Fibroblast of pulmonary artery (primary cell): ENCODE results near the gene ST3GAL3.

Experiments used
- DNase-seq: peaks from one replicate; pipeline ENCODE4 v3.0.0-alpha.2; 2010; ENCODE audit warnings: low read depth
- H3K4me3 ChIP-seq: replicated peaks from 2 replicates; pipeline ENCODE4 v1.5.1; 2011; ENCODE audit warnings: low read depth, mild to moderate bottlenecking, control low read depth, low read length, moderate library complexity
- TF ChIP-seq, protein P1 (sequence below): IDR thresholded peaks from 2 replicates; pipeline ENCODE4 v1.5.1; 2011; ENCODE audit warnings: mild to moderate bottlenecking, control low read depth, low read length, inconsistent platforms; ENCODE audit errors: missing control alignments

The ST3GAL3 gene

DNA sequence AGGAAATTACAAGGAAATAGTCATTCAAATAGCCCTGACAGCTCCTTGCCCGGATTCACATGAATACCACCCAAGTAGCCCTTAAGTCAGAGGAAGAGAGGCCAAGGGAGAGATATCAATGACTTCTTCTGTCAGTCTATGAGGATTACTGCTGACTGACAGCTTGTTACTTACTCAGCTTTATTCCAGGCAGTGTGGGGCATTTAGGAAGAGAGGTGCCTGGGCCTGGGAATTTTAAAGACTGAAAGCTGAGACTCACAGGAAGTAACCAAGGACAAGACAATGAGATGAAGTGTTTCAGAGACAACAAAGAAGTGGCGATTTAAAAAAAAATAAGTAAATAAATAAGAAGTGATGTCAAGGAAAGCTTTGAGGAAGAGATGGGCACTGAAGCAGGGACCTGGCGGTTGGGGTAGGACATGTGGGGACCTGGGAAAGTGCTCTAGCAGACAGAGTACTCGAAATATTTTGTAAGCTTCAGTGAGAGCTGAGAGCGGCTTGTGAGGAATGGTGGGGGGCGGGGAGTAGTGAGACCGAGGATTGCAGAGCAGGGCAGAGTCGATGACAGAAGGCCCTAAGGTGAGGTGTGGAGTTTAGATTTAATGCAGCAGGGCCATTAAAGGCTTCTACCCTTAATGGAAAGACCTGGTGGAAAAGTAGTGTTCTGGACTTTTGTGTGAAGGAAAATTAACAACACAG is 58.9 kb downstream of the ST3GAL3 start:
- DNase-seq = no peak
- H3K4me3 ChIP-seq = no peak overlapping the region
- TF ChIP-seq, protein P1, sequence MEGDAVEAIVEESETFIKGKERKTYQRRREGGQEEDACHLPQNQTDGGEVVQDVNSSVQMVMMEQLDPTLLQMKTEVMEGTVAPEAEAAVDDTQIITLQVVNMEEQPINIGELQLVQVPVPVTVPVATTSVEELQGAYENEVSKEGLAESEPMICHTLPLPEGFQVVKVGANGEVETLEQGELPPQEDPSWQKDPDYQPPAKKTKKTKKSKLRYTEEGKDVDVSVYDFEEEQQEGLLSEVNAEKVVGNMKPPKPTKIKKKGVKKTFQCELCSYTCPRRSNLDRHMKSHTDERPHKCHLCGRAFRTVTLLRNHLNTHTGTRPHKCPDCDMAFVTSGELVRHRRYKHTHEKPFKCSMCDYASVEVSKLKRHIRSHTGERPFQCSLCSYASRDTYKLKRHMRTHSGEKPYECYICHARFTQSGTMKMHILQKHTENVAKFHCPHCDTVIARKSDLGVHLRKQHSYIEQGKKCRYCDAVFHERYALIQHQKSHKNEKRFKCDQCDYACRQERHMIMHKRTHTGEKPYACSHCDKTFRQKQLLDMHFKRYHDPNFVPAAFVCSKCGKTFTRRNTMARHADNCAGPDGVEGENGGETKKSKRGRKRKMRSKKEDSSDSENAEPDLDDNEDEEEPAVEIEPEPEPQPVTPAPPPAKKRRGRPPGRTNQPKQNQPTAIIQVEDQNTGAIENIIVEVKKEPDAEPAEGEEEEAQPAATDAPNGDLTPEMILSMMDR = no peak

DNA sequence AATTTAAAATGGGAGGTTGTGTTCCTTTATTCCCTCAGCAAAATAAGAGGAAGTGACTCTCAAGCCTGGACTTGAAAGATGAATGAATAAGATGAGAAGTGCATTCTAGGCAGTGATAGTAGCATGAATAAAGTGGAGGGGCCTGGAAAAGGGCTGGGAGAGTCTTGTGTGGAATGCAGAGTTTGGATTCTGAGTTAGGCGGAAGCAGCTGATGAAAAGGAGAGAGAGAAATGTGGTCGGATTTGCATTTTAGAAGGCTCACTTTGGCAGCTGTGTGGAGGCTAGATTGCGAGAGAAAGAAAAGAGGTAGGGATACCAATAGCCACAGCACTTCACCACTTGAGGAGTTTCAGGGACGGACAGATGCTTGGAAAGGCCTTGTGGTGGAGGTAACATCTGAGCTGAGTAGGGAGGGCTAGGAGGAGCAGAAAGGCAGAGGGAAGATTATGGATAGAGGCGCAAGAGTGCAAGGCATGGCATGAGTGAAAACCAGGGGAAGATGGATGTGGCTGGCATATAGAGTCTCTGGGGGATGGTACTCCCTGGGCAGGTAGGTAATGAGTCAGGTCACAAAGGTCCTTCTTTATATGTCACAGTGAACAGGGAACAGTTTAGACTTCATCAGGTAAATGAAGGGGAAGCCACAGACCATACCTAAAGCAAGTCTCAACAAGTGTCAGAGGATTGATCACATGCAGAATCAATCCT is 59.6 kb downstream of the ST3GAL3 start:
- no peak overlapping the region for H3K4me3 ChIP-seq
- TF ChIP-seq, protein P1 = no peak
- DNase-seq = no peak

DNA sequence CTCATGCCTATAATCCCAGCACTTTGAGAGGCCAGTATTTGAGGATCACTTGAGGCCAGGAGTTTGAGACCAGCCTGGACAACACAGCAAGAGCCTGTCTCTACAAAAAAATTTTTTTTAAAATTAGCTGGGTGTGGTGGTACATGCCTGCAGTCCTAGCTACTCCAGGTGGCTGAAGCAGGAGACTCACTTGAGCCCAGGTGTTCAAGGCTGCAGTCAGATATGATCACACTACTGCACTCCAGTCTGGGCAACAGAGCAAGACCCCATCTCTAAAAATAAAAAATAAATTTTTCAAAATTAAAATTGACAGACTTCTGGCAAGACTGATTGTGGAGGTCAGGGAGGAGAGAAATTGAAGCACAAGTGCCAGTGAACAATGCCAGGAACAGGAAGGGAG is 60.8 kb downstream of the ST3GAL3 start:
- DNase-seq = no peak
- TF ChIP-seq, protein P1 = no peak
- H3K4me3 ChIP-seq = no peak overlapping the region

DNA sequence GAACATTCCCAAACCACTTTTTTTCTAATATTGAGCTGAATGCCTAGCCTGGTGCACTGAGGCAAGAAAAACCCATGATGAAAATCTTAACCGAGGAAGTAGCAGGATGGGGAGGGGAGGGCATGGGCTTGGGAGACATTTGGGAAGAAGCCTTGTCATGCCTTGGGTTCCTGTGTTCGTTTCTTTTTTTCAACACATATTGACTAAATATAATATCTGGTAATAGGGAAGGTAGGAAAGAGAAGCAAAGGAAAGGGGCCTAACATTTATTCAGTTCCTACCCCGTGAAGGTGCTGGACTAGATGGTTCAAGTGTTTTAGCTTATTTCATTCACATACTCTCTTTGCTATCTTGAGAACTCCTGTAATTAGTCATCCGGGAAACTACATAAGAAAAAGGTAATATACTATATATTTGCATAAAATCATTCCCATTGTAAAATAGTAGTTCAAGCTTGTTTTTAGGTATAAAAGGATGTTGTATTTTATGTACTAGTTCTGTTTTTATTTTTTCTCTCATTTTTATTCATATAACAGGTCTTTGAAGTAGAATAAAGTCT is 62.1 kb downstream of the ST3GAL3 start:
- DNase-seq = no peak
- no peak overlapping the region for H3K4me3 ChIP-seq
- TF ChIP-seq, protein P1 = no peak

DNA sequence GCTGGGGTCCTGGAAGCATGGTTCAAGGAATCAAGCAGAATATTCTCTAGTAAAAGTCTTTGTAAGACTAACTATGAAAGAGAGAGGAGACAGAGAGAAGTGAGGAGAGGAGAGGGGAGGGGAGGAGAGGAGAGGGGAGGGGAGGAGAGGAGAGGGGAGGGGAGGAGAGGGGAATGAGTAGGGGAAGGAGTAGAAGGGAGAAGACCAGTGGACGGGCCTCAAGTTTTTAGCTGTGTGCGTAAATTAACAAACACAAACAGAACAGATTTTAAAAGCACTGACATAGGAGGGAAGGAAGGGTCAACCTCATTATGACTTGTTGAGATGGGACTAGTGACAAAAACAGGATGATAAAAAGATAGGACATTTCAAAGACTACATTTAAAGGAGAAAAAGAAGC is 62.8 kb downstream of the ST3GAL3 start:
- DNase-seq = no peak
- no peak overlapping the region for H3K4me3 ChIP-seq
- TF ChIP-seq, protein P1 = no peak

DNA sequence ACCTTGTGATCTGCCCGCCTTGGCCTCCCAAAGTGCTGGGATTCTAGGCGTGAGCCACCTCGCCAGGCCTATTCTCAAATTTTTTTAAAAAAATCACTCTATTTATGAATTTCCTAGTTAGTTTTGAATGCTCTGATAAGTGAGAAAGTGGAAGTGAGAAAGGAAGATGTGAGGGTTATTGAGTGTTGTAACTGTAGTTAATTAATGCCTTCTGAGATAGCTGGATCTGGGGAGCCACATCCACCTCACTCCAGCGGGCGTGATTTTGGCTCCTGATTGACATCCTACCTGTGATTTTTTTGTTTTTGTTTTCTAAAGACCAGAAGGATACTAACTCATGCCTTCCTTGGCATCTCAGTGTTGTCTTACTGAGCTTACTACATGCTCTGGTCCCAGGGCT is 65.6 kb downstream of the ST3GAL3 start:
- H3K4me3 ChIP-seq = no peak overlapping the region
- TF ChIP-seq, protein P1 = no peak
- DNase-seq = no peak
